Keratinocyte (primary cell): Measurements from ENCODE around the gene TWF2. TPM values are rescaled to one million over a fixed set of nuclear protein-coding genes. Genes with fewer than 3 reads are reported as not detected.

Experiments
- DNase-seq: peaks from one replicate; pipeline ENCODE4 v3.0.0-alpha.2; 2011; ENCODE audit warnings: low read depth, missing footprints, low spot score
- FAIRE-seq: peaks from 2 replicates; lab custom pipeline; 2011; peaks lifted over from hg19 to GRCh38; lab: Jason Lieb, UNC
- H2AFZ ChIP-seq: 2 replicates; pipeline ENCODE4 v1.6.0; 2012; ENCODE audit warnings: low read length, control low read depth, inconsistent platforms; ENCODE audit not compliant: control insufficient read depth
- H3K27ac ChIP-seq: 2 replicates; pipeline ENCODE4 v1.5.1; 2011; ENCODE audit warnings: low read length; ENCODE audit not compliant: control insufficient read depth, insufficient read depth
- H3K27me3 ChIP-seq: 3 replicates; pipeline ENCODE4 v1.6.0; 2011; ENCODE audit warnings: low read length; ENCODE audit not compliant: control insufficient read depth, insufficient read depth; ENCODE audit errors: extremely low read depth
- H3K36me3 ChIP-seq, 2 experiments: 2 replicates in 1 of 2; 3 replicates in 1 of 2; pipeline ENCODE4 v1.5.1; 2011; ENCODE audit warnings: low read length in 2 of 2, mild to moderate bottlenecking in 1 of 2; ENCODE audit not compliant: control insufficient read depth in 2 of 2, insufficient read depth in 2 of 2; ENCODE audit errors: extremely low read depth in 1 of 2
- H3K4me1 ChIP-seq: 3 replicates; pipeline ENCODE4 v1.5.1; 2011; ENCODE audit warnings: low read length; ENCODE audit not compliant: control insufficient read depth, insufficient read depth; ENCODE audit errors: extremely low read depth
- H3K4me2 ChIP-seq: 3 replicates; pipeline ENCODE4 v1.6.0; 2011; ENCODE audit warnings: low read depth, low read length; ENCODE audit not compliant: control insufficient read depth, insufficient read depth; ENCODE audit errors: extremely low read depth
- H3K4me3 ChIP-seq, 3 experiments: fragments of 200-600 bp in 1 of 3; sonication (generic) in 1 of 3; 2 replicates in 2 of 3; 3 replicates in 1 of 3; pipeline ENCODE4 v1.5.1; 2011 to 2016; ENCODE audit warnings: low read length in 3 of 3, mild to moderate bottlenecking in 3 of 3, control low read depth in 2 of 3, inconsistent platforms in 1 of 3, low read depth in 1 of 3, mixed read lengths in 1 of 3, mixed run types in 1 of 3, moderate library complexity in 1 of 3; ENCODE audit not compliant: control insufficient read depth in 2 of 3, insufficient read depth in 2 of 3; ENCODE audit errors: extremely low read depth in 1 of 3
- H3K79me2 ChIP-seq: 2 replicates; pipeline ENCODE4 v1.6.0; 2012; ENCODE audit warnings: low read length; ENCODE audit not compliant: control insufficient read depth, insufficient read depth
- H3K9ac ChIP-seq: 3 replicates; pipeline ENCODE4 v1.6.0; 2011; ENCODE audit warnings: low read length; ENCODE audit not compliant: control insufficient read depth, insufficient read depth; ENCODE audit errors: extremely low read depth
- H3K9me1 ChIP-seq: 3 replicates; pipeline ENCODE4 v1.6.0; 2011; ENCODE audit warnings: low read length; ENCODE audit not compliant: control insufficient read depth, insufficient read depth; ENCODE audit errors: extremely low read depth
- H3K9me3 ChIP-seq: 2 replicates; pipeline ENCODE4 v1.5.1; 2012; ENCODE audit warnings: low read depth, low read length; ENCODE audit not compliant: control insufficient read depth
- H4K20me1 ChIP-seq: 3 replicates; pipeline ENCODE4 v1.6.0; 2011; ENCODE audit warnings: low read length; ENCODE audit not compliant: control insufficient read depth, insufficient read depth; ENCODE audit errors: extremely low read depth
- CTCF ChIP-seq, 3 experiments: IDR thresholded peaks in 1 of 3; conservative IDR thresholded peaks in 1 of 3; optimal IDR thresholded peaks in 1 of 3; 2 replicates in 2 of 3; 3 replicates in 1 of 3; pipeline versions ENCODE3 to v1.5.1; 2011; ENCODE audit warnings: low read length in 3 of 3, mild to moderate bottlenecking in 3 of 3, moderate library complexity in 2 of 3, control low read depth in 1 of 3, inconsistent platforms in 1 of 3; ENCODE audit not compliant: insufficient read depth in 2 of 3; ENCODE audit errors: extremely low read depth in 1 of 3
- EZH2 ChIP-seq: IDR thresholded peaks from one replicate; pipeline ENCODE4 v1.6.1; 2012; ENCODE audit warnings: inconsistent platforms, mild to moderate bottlenecking, low read length, moderate library complexity
- dilution Hi-C: fragments of 300-500 bp; cut with MboI; formaldehyde crosslinking; loops from one replicate; pipeline ENCODE4 v1.7.0; 2020; ENCODE audit warnings: low sequenced_read_pairs; ENCODE audit not compliant: extremely low pct_ligation_motif_present
- polyA plus RNA-seq, 5 experiments: library from polyadenylated mRNA; depleted of rRNA in 3 of 5; stranded (reverse) in 3 of 5; stranded (forward) in 1 of 5; unstranded in 1 of 5; fragments of >200 nt; gene quantifications; 1 replicate in 1 of 5; 2 replicates in 3 of 5; 3 replicates in 1 of 5; pipeline versions ENCODE4 v1.2.1 to v1.2.3, GENCODE V29; 2011 to 2012; ENCODE audit warnings: missing spikeins in 2 of 5, low read depth in 1 of 5, low replicate concordance in 1 of 5

The TWF2 gene
- polyA plus RNA-seq, 1 donor (not counting 4 experiments of a cell fraction or from before 2014, with no cell fraction given) = 70.4 TPM

GRCh38 chr3:52193065-52193464 lies 45.9 kb downstream of the TWF2 start:
- H3K9me3 ChIP-seq = no peaks in the 10 kb centered on the region
- dilution Hi-C loops = no loop called here
- H3K4me2 ChIP-seq = no peak overlapping the region
- peaks cover 13% of the 10 kb centered on the region for H3K4me1 ChIP-seq
- TF ChIP-seq EZH2 = no peak
- no peak for TF ChIP-seq CTCF (optimal IDR thresholded peaks at IDR 0.05 in 1 of 3, IDR thresholded peaks at IDR 0.05 in 1 of 3, conservative IDR thresholded peaks at IDR 0.05 in 1 of 3; ENCODE audit: extremely low read depth in 1 of 3, insufficient read depth in 2 of 3, low read length in 3 of 3)
- H3K79me2 ChIP-seq = peaks cover 1% of the 10 kb centered on the region
- no peaks in the 10 kb centered on the region for H3K27me3 ChIP-seq
- no peaks in the 10 kb centered on the region for H3K36me3 ChIP-seq
- no peak overlapping the region for H2AFZ ChIP-seq
- no peaks in the 10 kb centered on the region for H3K9me1 ChIP-seq
- H3K4me3 ChIP-seq = no peak overlapping the region
- DNase-seq = no peak
- no peak overlapping the region for H3K9ac ChIP-seq
- H3K27ac ChIP-seq = no peak overlapping the region
- no peaks in the 10 kb centered on the region for H4K20me1 ChIP-seq
- no peak for FAIRE-seq

GRCh38 chr3:52191663-52192062 lies 47.3 kb downstream of the TWF2 start:
- H3K9ac ChIP-seq = no peak overlapping the region
- peaks cover 2% of the 10 kb centered on the region for H3K4me1 ChIP-seq
- no peak overlapping the region for H3K4me3 ChIP-seq
- H3K79me2 ChIP-seq = no peaks in the 10 kb centered on the region
- no peaks in the 10 kb centered on the region for H3K36me3 ChIP-seq
- TF ChIP-seq EZH2 (no peak), CTCF (optimal IDR thresholded peaks at IDR 0.05 in 1 of 3, IDR thresholded peaks at IDR 0.05 in 1 of 3, conservative IDR thresholded peaks at IDR 0.05 in 1 of 3; ENCODE audit: extremely low read depth in 1 of 3, insufficient read depth in 2 of 3, low read length in 3 of 3) (no peak)
- no peak overlapping the region for H2AFZ ChIP-seq
- no peak overlapping the region for H3K27ac ChIP-seq
- no peak overlapping the region for H3K4me2 ChIP-seq
- H4K20me1 ChIP-seq = no peaks in the 10 kb centered on the region
- dilution Hi-C loops = no loop called here
- H3K27me3 ChIP-seq = no peaks in the 10 kb centered on the region
- H3K9me1 ChIP-seq = no peaks in the 10 kb centered on the region
- FAIRE-seq (no peak), DNase-seq (no peak)
- H3K9me3 ChIP-seq = no peaks in the 10 kb centered on the region
